Adrenal gland (tissue), 12 donors: ENCODE measurements around the gene TMEM234. TPM values are rescaled to one million over a fixed set of nuclear protein-coding genes. Genes with fewer than 3 reads are reported as not detected.

Experiments used
- DNase-seq, 7 donors: peaks; one replicate each; pipeline ENCODE4 v3.0.0-alpha.2; 2019 to 2020
- H3K27ac ChIP-seq, 5 donors: fragments of 200-600 bp; sonication (generic) in 4 of 5; 1 replicate in 3 of 5; 2 replicates in 2 of 5; pipeline versions ENCODE4 v1.5.1 to v1.8.0; 2016 to 2020; ENCODE audit warnings: mild to moderate bottlenecking in 1 of 5
- H3K27me3 ChIP-seq: fragments of 200-600 bp; 2 replicates; pipeline ENCODE4 v1.8.0; 2021
- H3K36me3 ChIP-seq, 2 donors: fragments of 200-600 bp; replicated peaks in 1 of 2; 1 replicate in 1 of 2; 2 replicates in 1 of 2; pipeline versions ENCODE4 v1.5.1 to v1.8.0; 2018 to 2022
- H3K4me1 ChIP-seq, 2 donors: fragments of 200-600 bp; replicated peaks in 1 of 2; 1 replicate in 1 of 2; 2 replicates in 1 of 2; pipeline versions ENCODE4 v1.5.1 to v1.8.0; 2018 to 2021
- H3K4me3 ChIP-seq, 4 donors: fragments of 200-600 bp; sonication (generic) in 3 of 4; one replicate each; pipeline ENCODE4 v1.5.1; 2016 to 2018
- H3K9me3 ChIP-seq, 3 donors: fragments of 200-600 bp; sonication (generic) in 1 of 3; replicated peaks in 1 of 3; 1 replicate in 2 of 3; 2 replicates in 1 of 3; pipeline versions ENCODE4 v1.5.1 to v1.8.0; 2016 to 2021
- POLR2A ChIP-seq, 2 donors: fragments of 450-650 bp; IDR thresholded peaks; one replicate each; pipeline ENCODE4 v1.6.1; 2017; ENCODE audit warnings: antibody characterized with exemption in 2 of 2, mild to moderate bottlenecking in 2 of 2, moderate library complexity in 1 of 2
- WGBS, 4 donors: extraction: QIAGEN DNeasy Blood & Tissue Kit in 2 of 4; methylation state at CpG; one replicate each; pipeline versions ENCODE4 v1.1.5 to v1.1.7; 2013 to 2017; 5-methylcytosine and 5-hydroxymethylcytosine counted together
- intact Hi-C, 2 donors: fragments of 100-400 bp; cut with DNase I; formaldehyde crosslinking; loops; one replicate each; pipeline versions ENCODE4 v1.14.1 to v1.15.0; 2022 to 2023
- polyA plus RNA-seq, 3 donors: library from polyadenylated mRNA; stranded (reverse); fragments of 200-250 nt in 2 of 3; fragments of 350-450 nt in 1 of 3; fragmentation: Illumina TruSeq in 1 of 3; extraction: RNeasy Lipid Tissue Mini Kit (QIAGEN cat#74804) in 1 of 3; gene quantifications; one replicate each; pipeline ENCODE4 v1.2.3, GENCODE V29; 2013 to 2014
- total RNA-seq, 9 donors: library from RNA; depleted of rRNA in 4 of 9; stranded (reverse); fragments of >200 nt in 4 of 9; fragments of 120-200 nt in 1 of 9; fragmentation: NEBNext Ultra II Directional in 1 of 9; extraction: Animal tissue kit (Norgen Biotek cat#: 25700) in 1 of 9; gene quantifications; one replicate each; pipeline versions ENCODE4 v1.1.0 to v1.2.4, GENCODE V29; 2013 to 2023
- TF ChIP-seq, protein P1 (sequence below), 6 experiments: fragments of 450-650 bp in 4 of 6; fragments of 200-600 bp in 2 of 6; sonication (generic) in 1 of 6; IDR thresholded peaks; 1 replicate in 5 of 6; 2 replicates in 1 of 6; pipeline versions ENCODE4 v1.5.1 to v1.8.0; 2016 to 2021; ENCODE audit warnings: antibody characterized with exemption in 6 of 6, mild to moderate bottlenecking in 2 of 6, moderate library complexity in 1 of 6
- donor health status: healthy with polysubstance abuse.
- donor health status: Bipolar disorder and iron deficiency.
- donor health status: DM: yes; HTN: yes; CAD: no.
- donor health status: DM: no; HTN: no; CAD: no.
- donor health status: DM: no; HTN: no; CAD: no.
- donor health status: DM: yes; HTN: yes; CAD: no.

Gene TMEM234
- total and polyA plus RNA-seq, 12 donors, result 2.1 to 57.7 (median 18.1) TPM

DNA sequence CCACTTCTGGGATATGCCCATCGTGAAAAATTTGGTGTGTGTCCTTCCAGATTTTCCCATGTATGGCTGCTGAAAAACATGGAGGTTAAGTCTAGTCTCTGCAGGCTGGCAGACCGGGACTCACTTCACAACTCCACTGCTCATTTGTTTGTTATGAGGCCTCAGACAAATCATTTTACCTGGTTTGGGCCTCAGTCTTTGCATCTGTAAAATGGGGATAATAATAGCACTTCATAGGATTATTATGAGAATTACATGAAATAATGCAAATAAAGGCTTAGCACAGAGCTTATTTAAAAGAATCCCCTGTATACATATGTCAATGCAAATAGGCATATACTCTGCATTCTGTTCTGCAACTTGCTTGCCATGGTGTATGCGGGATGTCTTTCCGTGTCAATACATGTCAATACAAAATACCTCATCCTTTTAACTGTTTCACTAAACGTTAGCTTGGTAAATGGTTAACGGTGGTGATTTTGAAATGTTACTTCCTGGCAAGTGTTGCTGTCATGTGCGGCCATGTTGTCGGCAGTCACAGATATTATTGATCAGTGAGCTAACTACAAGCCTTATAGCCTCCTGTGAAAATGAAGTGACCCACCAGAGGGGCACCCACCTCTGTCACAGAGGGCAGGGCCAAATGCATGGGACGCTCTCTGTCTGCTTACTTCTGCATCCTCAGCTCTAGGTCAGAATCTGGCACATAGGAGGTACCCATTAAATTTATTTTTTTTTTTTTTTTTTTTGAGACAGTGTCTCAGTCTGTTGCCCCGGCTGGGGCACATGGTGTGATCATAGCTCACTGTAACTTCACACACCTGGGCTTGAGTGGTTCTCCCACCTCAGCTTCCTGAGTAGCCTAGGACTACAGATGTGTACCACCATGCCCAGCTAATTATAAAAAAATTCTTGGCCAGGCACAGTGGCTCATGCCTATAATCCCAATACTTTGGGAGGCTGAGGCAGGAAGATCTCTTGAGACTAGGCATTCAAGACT, 33.2 kb upstream of the TMEM234 start:
- Histone ChIP-seq H3K27me3 (no peaks in the 10 kb centered on the region), H3K4me1 (peaks cover 0 to 1% of the 10 kb centered on the region in 2 donors)

DNA sequence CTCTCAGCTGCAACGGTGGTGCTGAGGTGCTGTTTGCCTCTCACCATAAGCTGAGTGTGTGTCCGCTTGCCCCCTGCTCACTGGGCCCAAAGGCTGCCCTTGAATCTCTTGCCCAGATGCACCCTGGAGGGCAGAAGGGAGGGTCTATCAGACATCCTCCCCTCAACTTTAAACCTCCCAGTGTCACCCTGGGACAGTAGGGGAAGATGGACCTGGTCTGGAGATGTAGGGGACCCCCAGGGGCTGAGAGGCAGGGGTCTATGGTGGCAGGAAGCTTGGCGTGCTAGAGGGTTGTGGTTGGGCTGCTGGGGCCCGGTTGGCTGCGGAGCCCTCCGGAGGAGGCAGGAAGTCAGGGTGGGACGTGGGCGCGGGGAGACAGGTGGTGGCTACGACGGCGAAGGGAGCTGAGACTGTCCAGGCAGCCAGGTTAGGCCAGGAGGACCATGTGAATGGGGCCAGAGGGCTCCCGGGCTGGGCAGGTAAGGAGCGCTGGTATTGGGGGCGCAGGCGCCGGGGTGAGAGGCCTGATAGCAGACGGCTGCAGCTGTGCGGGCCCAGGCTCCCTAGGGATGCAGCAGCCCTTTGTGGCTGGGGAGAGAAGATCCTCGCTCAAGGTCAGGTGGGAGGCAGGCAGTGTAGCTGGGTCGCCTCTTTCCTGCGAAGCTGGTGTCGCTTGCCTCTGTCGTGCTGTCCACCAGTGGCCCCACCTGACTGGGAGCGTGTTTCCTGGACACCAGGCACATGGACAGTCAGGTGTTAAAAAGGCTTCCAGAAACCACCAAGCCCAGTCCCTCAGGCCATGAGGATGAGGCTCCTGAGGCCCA, 29.0 kb upstream of the TMEM234 start, which contains the start of gene LCK:
LCK (plus strand) TSS at position 373 of the 824 bp plus-strand sequence. CDS start 23,065 bp downstream, outside the sequence.
- no peaks in the 10 kb centered on the region for H3K9me3 ChIP-seq
- WGBS, 4 donors, result 75 to 84% (median 81%) methylated on average over 17 to 25 of the region's 25 CpGs
- no peaks in the 10 kb centered on the region for H3K36me3 ChIP-seq
- H3K27ac ChIP-seq, result peak within 1 kb of the TSS in 3 of 5 donors; percentile 45 to 72 (median 60)
- intact Hi-C loops, result no loop called here
- H3K4me1 ChIP-seq, result peaks cover 0 to 17% of the 10 kb centered on the region in 2 donors
- H3K27me3 ChIP-seq, result no peaks in the 10 kb centered on the region
- no peak for DNase-seq
- no peak within 1 kb of the TSS for H3K4me3 ChIP-seq
- TF ChIP-seq, protein P1, sequence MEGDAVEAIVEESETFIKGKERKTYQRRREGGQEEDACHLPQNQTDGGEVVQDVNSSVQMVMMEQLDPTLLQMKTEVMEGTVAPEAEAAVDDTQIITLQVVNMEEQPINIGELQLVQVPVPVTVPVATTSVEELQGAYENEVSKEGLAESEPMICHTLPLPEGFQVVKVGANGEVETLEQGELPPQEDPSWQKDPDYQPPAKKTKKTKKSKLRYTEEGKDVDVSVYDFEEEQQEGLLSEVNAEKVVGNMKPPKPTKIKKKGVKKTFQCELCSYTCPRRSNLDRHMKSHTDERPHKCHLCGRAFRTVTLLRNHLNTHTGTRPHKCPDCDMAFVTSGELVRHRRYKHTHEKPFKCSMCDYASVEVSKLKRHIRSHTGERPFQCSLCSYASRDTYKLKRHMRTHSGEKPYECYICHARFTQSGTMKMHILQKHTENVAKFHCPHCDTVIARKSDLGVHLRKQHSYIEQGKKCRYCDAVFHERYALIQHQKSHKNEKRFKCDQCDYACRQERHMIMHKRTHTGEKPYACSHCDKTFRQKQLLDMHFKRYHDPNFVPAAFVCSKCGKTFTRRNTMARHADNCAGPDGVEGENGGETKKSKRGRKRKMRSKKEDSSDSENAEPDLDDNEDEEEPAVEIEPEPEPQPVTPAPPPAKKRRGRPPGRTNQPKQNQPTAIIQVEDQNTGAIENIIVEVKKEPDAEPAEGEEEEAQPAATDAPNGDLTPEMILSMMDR (IDR thresholded peaks at IDR 0.05), result no peak
- TF ChIP-seq POLR2A (IDR thresholded peaks at IDR 0.05), result no peak

More for the DNA sequence above, 33.2 kb upstream of the TMEM234 start:
- Histone ChIP-seq H3K9me3 (no peaks in the 10 kb centered on the region), H3K27ac (no peak overlapping the region), H3K36me3 (no peaks in the 10 kb centered on the region), H3K4me3 (no peak overlapping the region)
- intact Hi-C loops, result no loop called here
- TF ChIP-seq POLR2A (IDR thresholded peaks at IDR 0.05), result no peak
- TF ChIP-seq, protein P1 (IDR thresholded peaks at IDR 0.05), result no peak
- WGBS, 4 donors, result 82 to 86% (median 83%) methylated on average over 10 of the region's 10 CpGs
- DNase-seq, result no peak

DNA sequence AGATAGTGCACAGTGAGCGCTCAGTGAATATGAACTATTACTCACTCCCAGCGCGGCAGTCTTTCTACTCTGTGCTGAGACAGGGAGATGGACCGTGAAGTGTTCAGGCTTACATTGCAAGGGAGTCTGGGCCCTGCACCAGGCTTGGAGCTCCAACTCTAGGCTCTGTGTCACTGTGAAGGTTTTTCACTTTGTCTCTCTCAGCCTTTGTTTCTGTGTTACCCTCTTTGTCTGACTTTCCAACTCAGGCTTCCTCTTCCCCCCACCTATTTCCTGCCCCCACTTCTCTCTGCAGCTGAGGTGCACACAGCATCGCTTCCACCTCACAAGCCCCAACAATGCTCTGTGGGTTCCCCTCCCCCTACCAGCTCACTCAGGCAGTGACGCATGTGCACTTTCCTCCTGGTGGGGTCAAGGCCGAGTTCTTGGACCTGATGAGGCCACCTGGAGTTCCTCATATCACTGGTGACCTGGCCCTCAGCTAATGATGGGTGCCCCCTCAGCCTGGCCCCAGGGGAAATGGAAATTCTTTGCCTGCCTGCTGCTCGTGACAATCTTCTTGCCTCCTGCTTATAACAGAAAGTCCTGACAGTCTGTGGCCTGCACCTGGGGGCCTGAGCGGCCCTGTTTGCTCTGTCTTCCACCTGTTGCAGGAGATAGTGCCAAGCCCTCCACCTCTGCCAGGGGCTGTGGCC, 27.8 kb upstream of the TMEM234 start:
- 44 to 54% (median 49%) methylated on average over 5 to 9 of the region's 9 CpGs for WGBS, 4 donors
- intact Hi-C loops, result loop anchor here in 1 of 2 donors (5.0 kb wide), 1 partner anchor 48 kb away; the partner anchor contains the start of gene CCDC28B
- H3K27me3 ChIP-seq, result no peaks in the 10 kb centered on the region
- H3K36me3 ChIP-seq, result no peaks in the 10 kb centered on the region
- H3K27ac ChIP-seq, result peak overlapping the region in 3 of 5 donors; percentile 45 to 72 (median 60)
- H3K4me3 ChIP-seq, result no peak overlapping the region
- TF ChIP-seq POLR2A (IDR thresholded peaks at IDR 0.05), result peak in 1 of 2 donors; percentile 12
- TF ChIP-seq, protein P1 (IDR thresholded peaks at IDR 0.05), result no peak
- no peaks in the 10 kb centered on the region for H3K9me3 ChIP-seq
- peaks cover 0 to 19% of the 10 kb centered on the region in 2 donors for H3K4me1 ChIP-seq
- DNase-seq, result peak; percentile 53 to 86 (median 69)
